Measurements from ENCODE around the gene PIAS2.
"Not testable (repeated sequence)": the region's sequence is repeated elsewhere in the genome, so short reads cannot be mapped to it uniquely, and the experiment has no call there.

Gene PIAS2

GRCh38 chr18:46832849-46833248 lies 84.5 kb downstream of the PIAS2 start:
- DNase-seq (ENCODE audit: low read depth, low spot score): no peak

- DNase-seq (ENCODE audit: low read depth, low spot score): not testable (repeated sequence)
These were observed 84.9 kb downstream of the PIAS2 start for GRCh38 chr18:46832422-46832821.

GRCh38 chr18:46831434-46831833 lies 85.9 kb downstream of the PIAS2 start:
- DNase-seq (ENCODE audit: low read depth, low spot score): no peak

GRCh38 chr18:46830633-46831032 lies 86.7 kb downstream of the PIAS2 start:
- DNase-seq (ENCODE audit: low read depth, low spot score): no peak

GRCh38 chr18:46829947-46830346 lies 87.4 kb downstream of the PIAS2 start:
- no peak for DNase-seq (ENCODE audit: low read depth, low spot score)

- DNase-seq (ENCODE audit: low read depth, low spot score): no peak
These were observed 87.8 kb downstream of the PIAS2 start for GRCh38 chr18:46829531-46829930.

- no peak for DNase-seq (ENCODE audit: low read depth, low spot score)
These were observed 95.2 kb downstream of the PIAS2 start for GRCh38 chr18:46821856-46822711.

GRCh38 chr18:46820863-46821262 lies 96.4 kb downstream of the PIAS2 start:
- no peak for DNase-seq (ENCODE audit: low read depth, low spot score)

GRCh38 chr18:46815661-46816060 lies 101.6 kb downstream of the PIAS2 start:
- DNase-seq (ENCODE audit: low read depth, low spot score): no peak

- no peak for DNase-seq (ENCODE audit: low read depth, low spot score)
These were observed 102.9 kb downstream of the PIAS2 start for GRCh38 chr18:46814399-46814798.

GRCh38 chr18:46812311-46812710 lies 105.0 kb downstream of the PIAS2 start:
- no peak for DNase-seq (ENCODE audit: low read depth, low spot score)

- DNase-seq (ENCODE audit: low read depth, low spot score): no peak
These were observed 106.8 kb downstream of the PIAS2 start for GRCh38 chr18:46810481-46811000.

GRCh38 chr18:46809145-46809544 lies 108.2 kb downstream of the PIAS2 start:
- peak; percentile 19 for DNase-seq (ENCODE audit: low read depth, low spot score)

GRCh38 chr18:46795945-46796344 lies 121.4 kb downstream of the PIAS2 start:
- not testable (repeated sequence) for DNase-seq (ENCODE audit: low read depth, low spot score)

- no peak for DNase-seq (ENCODE audit: low read depth, low spot score)
These were observed 122.7 kb downstream of the PIAS2 start for GRCh38 chr18:46794607-46795006.

- DNase-seq (ENCODE audit: low read depth, low spot score): no peak
These were observed 123.7 kb downstream of the PIAS2 start for GRCh38 chr18:46793565-46793964.

GRCh38 chr18:46789088-46789487 lies 128.2 kb downstream of the PIAS2 start:
- DNase-seq (ENCODE audit: low read depth, low spot score): no peak

GRCh38 chr18:46787674-46788073 lies 129.6 kb downstream of the PIAS2 start:
- no peak for DNase-seq (ENCODE audit: low read depth, low spot score)

GRCh38 chr18:46772357-46772756 lies 144.9 kb downstream of the PIAS2 start:
- no peak for DNase-seq (ENCODE audit: low read depth, low spot score)

GRCh38 chr18:46771141-46771540 lies 146.2 kb downstream of the PIAS2 start:
- DNase-seq (ENCODE audit: low read depth, low spot score): no peak

- DNase-seq (ENCODE audit: low read depth, low spot score): no peak
These were observed 146.6 kb downstream of the PIAS2 start for GRCh38 chr18:46770708-46771107.

GRCh38 chr18:46768166-46768921 lies 149.0 kb downstream of the PIAS2 start:
- DNase-seq (ENCODE audit: low read depth, low spot score): no peak

GRCh38 chr18:46767217-46767616 lies 150.1 kb downstream of the PIAS2 start:
- DNase-seq (ENCODE audit: low read depth, low spot score): no peak

All from ELF-1 (cell line).